GM19328 (cell line): ENCODE data around the gene MLXIP.
"Not testable (repeated sequence)": the region's sequence is repeated elsewhere in the genome, so short reads cannot be mapped to it uniquely, and the experiment has no call there.

Experiments used
- ATAC-seq: cut with Tn5 transposase; IDR thresholded peaks from one replicate; pipeline ENCODE4 v1.9.1; 2021; ENCODE audit warnings: mild to moderate bottlenecking, moderate library complexity; ENCODE audit not compliant: unreplicated experiment

MLXIP gene

DNA sequence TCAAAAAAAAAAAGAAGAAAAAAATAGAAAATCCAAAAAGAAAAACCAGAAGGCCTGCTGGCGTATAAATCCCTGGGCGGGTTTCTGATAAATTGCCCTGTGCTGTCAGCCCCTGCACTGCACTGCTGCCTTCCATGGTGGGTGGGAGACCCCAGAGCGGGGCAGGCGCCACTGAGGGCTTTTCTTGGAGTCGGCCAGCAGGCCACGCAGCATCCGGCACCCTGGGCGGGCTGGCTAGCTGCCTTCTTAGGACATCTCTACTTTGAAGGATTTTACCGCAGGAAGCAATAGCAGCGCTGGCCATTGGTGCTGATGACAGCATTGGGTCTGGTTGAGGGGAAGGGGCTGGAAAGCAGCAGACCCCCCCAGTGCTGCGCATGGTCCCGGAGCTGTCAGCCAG, 66.3 kb downstream of the MLXIP start:
- ATAC-seq: no peak

DNA sequence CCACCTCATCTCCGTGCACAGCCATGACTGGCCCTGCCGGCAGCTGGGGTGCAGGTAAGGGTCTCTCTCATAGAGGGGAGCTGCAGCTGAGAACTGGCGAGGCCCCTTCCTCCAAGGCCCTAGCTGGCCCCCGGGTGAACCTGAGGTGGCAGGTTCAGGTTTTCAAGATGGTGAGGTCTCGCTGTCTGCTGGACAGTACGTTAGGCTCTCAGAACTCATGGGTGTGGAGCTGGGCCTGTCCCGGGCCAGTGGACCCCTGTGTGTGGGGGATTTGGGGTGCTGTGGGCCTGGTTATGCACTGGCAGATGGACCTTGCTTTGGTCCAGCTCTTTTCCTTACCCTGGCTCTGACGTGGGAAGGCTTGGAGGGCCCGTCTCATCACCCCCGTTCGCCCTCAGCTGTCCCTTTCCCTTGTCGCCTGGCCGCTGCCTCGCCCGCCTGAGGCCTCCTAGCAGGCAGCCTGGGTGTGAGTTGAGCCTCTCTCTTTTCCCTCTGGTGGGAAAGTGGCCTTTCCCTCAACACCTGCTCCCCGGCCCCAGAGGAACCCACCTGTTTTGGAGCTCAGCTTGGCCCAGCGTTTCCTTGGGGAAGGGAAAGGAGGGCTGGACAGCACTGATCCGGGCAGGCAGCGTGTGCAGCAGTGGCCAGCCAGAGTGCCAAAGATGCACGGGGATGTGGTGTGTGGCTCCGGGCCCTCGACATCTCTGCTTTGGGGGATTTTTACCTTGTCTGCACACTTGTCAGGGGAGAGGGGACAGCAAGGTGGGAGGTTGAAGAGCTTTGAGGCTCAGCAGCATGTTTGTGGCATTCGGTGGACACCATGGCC, 67.2 kb downstream of the MLXIP start:
- no peak for ATAC-seq

DNA sequence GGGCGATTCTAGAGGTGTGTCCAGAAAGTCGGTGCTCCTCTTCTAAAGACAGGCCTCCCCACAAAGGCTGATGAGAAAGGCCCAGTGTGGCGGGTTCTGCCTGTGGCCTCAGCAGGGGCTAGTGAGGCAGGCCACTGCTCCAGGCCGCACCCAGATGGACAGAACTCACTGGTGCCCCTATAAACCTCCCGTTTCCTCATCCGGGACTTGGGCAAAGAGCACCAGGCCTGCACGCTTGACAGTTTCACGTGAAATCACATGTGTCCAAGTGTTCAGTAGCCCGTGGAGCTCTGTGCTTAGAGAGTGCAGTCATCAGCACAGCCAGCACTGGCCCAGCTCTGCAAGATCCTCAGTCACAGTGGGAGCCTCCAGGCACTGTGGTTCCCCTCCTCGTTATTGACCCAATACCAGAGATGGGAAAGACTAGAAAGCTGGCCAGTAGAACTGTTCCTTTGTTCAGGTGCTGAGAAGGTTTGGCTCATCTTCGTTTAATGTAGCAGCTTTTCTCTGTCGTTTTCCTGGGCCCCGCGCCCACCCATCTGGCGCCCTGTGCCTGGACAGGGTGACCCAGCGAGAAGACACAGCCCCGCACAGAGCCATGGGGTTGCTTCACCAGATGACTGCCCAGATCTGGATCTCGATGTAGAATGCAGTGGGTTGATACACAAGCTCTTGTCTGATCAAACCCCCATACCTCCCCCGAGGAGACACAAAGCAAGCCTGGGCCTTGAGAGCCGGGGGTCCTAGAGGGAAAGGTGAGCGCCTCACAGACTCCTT, 69.1 kb downstream of the MLXIP start:
- ATAC-seq: no peak

DNA sequence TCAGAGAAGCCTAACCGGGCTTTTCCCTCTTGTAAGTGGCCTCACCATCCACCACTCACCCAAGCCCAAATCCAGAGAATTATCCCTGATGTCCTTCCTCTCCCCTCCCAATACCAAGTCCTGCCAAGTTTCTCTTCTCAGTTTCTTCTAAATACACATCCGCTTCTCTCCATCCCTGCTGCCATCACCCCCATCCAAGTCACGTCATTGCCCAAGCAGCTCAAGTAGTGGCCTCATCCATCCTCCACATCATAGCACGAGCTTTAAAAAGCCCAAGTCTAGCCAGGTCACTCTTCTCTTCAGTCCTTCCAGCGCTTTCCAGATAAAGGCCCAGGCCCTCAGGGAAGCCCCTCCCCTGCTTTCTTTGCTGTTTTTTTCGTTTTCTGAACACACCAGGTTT, 70.1 kb downstream of the MLXIP start:
- no peak for ATAC-seq

DNA sequence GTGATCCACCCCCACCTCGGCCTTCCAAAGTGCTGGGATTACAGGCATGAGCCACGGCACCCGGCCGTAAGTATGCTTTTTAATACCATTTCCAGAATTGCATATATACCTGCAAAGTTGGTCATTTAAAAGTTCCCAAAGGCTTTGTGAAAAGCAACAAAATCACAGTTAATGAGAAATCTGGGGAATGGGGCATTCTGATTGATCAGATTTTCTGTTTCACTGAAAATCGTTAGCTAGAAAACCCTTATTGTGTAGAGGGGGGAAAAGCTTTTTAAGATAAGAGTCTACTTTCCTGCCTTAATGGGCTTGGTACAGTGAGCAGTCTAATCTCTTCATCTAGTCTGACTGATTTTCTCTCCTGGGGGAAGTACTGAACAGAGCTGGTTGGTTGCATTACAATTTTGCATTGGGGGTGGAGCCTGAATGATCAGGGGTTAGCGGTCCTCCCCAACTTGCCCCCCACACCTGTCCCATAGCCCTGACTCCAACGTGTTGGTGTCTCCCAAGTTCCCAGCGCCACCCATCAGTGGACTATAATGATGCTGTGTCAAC, 71.6 kb downstream of the MLXIP start:
- no peak for ATAC-seq

DNA sequence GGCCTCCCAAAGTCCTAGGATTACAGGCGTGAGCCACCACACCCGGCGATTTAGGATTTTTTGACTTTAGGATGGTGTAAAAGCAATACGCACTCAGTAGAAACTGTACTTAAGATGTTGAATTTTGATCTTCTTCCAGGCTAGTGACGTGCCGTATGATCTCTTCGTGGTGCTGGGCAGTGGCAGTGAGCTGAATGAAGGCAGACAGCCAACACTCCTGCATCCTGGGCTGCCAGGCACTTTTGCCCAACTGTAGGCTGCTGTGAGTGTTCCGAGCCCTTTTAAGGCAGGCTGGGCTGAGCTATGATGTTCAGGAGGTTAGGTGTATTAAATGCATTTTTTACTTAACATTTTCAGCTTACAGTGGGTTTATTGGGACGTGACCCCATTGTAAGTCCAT, 74.2 kb downstream of the MLXIP start:
- ATAC-seq: no peak

DNA sequence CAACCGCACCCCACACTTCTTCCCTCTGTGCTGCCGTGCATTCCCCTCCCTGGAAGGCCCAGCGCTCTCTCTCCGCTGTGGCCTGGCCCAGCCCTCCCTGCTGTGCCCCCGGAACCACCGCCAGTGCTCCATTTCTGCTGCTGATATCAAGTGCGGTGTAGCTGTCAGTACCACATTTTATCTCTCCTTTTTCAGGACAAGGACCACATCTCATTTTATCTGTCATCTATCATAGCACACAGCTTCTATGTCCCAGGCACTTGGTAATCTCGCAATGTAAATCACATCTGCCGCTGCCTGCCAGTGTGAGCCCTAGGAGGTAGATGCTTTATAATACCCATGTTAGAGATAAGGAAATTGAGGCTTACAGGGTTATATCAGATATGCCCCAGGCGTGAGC, 77.1 kb downstream of the MLXIP start:
- no peak for ATAC-seq

DNA sequence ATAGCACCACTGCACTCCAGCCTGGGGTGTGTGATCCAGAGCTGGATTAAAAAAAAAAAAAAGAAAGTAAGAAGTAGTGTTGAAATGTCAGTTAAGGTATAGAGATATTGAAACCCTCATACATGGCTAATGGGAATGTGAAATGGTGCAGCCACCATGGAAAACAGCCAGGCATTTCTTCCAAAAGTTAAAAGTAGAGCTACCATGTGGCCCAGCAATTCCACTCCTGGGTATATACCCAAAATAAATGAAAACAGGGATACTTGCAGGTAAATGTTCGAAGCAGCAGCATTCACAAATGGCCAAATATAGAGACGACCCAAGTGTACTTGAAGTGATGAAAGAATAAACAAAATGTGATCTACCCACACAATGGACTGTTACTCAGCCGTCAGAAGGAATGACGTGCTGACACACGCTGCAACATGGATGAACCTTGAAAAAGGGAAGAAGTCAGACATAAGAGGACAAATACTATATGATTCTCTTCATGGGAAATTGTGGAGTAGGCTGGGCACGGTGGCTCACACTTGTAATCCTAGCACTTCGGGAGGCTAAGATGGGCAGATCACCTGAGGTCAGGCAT, 80.2 kb downstream of the MLXIP start:
- no peak for ATAC-seq

DNA sequence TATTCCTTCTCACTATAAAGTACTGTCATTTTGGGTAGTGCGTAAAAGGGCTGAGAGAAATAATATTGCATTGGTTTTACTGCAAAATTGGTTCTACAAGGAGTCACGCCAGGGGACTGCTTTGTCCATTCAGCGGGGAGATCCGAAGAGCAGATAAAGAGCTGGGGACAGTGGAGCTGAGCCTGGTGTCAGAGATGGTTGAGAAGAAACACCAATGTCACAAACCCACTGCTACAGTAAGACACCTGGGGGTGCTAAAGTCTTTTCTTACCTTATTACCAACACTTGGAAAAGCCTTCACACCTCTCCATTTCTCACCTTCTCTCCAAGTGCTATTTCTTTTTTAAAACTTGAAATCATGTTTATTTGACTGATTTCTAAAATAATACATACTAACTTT, 81.3 kb downstream of the MLXIP start:
- no peak for ATAC-seq

DNA sequence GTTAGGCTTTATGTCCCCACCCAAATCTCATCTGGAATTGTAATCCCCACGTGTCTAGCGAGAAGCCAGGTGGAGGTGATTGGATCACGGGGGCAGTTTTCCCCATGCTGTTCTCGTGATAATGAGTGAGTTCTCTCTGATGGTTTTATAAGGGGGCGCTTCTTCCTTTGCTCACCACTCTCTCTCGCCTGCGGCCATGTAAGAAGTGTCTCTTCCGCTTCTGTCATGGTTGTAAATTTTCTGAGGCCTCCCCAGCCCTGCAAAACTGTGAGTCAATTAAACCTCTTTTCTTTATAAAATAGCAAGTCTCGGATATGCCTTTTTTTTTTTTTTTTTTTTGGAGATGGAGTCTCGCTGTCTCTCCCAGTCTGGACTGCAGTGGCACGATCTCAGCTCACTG, 82.2 kb downstream of the MLXIP start:
- ATAC-seq: no peak

DNA sequence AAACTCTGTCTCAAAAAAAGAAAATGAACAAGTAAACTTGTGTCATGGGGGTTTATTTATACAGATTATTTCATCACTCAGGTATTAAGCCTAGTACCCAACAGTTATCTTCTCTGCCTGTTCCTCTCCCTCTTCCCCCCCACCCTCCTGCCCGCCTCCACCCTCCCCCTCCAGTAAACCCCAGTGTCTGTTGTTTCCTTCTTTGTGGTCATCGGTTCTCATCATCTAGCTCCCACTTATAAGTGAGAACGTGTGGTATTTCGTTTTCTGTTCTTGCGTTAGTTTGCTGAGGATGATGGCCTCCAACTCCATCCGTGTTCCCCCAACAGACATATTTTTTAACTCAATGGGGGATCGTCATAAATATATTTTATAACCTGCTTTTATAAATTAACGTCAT, 83.1 kb downstream of the MLXIP start:
- ATAC-seq: no peak

DNA sequence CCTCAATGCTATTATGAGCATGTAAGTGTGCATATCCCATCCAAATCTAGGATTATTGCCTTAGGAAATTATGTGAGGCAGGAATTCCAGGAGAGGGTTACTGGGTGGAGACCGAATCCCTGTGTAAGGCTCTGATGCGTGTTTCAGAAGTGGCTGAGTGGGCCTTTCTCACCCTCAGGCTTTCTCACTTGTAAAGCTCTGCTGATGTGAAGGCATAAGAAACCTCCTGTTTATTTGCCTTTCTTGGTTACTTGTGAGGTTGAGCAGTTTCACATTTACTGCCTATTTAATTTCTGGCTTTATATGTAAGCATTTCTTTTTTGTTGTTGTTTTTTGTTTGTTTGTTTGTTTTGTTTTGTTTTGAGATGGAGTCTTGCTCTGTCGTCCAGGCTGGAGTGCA, 84.4 kb downstream of the MLXIP start:
- no peak for ATAC-seq

DNA sequence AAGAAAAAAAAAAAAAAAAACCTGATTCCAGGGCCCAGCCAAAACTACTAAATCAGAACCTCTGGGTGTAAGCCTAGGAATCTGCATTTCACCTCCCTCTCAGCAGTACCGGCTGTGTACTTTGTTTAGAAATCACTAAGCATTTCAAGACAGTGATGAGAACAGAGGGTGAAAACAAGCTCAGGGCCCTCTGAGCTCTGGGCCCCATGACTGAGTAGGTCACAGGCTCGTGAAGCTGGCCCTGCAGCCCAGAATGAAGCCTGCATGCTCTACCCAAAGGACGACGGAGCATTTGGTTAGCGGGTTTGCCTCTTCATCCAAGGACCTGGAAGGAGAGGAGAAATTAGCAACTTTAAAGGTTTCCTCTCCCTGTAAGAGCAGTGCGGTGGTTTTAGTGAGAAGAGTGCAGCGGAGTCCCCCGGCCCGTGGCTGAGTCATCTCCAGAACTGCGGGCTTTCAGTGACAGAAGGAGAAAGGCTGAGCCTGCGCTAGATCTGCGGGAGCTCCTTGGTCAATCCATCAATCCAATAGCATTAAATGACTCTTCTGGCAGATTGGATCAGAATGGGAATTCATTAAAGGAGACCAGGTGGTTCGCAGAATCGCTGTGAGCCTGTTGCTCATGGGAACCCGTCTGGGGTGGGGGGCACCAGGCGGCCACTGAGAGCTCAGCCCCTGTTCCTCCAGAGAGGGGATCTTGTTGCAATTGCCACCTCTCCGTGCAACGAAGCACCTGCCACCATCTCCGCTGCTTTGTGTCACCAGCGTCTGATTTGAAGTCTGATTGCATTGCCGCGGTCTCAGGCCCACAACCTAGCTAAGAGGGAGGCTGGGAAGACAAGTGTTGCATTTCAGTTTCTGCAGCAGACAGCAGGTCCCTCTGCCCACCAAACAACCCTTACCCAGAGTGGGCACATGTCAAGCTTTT, 88.1 kb downstream of the MLXIP start:
- no peak for ATAC-seq

DNA sequence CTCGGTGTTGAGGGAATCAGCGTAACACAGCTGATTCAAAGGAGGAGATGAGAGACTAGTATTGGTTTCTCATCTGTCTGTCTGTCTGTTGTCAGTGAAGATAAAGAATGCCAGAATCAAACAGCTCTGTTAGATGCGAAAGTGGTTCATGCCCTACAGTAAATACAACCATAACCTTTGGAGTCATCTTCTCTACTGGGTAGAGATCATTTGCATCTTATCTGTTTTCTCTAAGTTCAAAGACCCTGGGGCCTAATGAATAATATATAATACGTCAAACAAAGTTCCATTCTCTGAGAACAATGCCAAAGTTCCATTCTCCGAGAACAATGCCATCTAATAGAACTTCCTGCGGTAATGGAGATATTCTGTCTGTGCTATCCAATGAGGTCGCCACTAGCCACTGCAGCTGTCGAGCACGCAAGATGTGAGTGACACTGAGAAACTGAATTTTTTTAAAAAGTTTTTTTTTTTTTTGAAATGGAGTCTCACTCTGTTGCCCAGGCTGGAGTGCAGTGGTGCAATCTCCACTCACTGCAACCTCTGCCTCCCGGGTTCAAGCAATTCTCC, 88.9 kb downstream of the MLXIP start:
- ATAC-seq: no peak

DNA sequence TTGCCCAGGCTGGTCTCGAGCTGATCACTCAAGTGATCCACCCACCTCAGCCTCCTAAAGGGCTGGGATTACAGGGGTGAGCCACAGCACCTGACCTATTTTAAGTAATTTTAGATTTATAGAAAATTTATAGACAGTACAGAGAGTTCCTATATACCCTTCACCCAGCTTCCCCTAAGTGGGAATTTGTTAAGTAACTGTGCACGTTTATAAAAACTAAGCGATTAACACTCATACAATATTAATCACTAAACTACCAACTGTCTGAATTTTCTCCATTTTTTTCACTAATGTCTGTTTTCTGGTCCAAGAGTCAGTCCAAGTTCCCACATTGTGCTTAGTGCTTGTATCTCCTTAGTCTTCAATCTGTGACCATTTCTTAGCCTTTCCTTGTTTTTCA, 89.9 kb downstream of the MLXIP start:
- no peak for ATAC-seq

DNA sequence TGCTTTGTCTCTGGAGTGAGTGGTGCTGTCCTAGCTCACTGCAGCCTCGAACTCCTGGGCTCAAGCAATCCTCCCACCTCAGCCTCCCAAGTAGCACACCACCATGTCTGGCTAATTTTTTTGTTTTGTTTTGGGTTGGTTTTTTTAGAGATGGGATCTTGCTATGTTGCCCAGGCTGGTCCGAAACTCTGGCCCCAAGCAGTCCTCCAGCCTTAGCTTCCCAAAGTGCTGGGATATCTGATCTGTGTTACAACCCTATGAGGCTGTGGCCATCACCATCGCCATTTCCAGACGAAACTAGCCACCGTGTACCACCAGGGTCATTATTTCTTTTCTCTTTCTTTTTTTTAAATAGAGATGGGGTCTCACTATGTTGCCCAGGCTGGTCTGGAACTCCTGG, 92.8 kb downstream of the MLXIP start:
- ATAC-seq: no peak

DNA sequence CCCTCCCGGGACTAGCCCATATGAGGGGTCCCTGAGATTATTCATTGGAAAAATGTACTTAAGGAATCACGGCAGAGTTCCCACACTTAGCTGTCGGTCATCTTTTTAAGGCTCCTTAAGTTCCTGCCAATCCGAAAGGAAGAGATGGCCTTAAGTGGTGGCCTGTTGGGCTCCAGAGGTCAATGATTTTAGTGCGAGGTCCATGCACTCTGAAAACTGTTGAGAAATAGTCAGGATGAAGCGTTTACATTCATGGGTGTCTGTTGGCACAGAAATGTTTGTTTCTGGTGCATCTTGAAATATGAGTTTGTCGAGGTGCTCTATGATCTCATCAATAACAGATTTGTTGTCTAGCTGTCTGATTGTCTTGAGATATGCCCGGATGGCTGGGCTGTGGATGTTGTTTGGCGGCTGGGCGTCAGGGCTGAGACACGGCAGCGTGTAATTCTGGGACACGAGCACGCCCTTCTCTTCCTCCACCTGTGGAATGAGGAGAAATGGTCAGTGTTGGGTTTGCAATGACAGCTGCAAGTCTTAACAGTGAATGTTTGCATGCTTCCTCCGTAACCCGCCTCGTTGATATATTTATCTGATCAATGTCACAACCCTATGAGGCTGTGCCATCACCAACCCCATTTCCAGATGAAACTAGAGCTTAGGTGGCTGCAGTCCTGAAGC, 93.8 kb downstream of the MLXIP start:
- no peak for ATAC-seq

DNA sequence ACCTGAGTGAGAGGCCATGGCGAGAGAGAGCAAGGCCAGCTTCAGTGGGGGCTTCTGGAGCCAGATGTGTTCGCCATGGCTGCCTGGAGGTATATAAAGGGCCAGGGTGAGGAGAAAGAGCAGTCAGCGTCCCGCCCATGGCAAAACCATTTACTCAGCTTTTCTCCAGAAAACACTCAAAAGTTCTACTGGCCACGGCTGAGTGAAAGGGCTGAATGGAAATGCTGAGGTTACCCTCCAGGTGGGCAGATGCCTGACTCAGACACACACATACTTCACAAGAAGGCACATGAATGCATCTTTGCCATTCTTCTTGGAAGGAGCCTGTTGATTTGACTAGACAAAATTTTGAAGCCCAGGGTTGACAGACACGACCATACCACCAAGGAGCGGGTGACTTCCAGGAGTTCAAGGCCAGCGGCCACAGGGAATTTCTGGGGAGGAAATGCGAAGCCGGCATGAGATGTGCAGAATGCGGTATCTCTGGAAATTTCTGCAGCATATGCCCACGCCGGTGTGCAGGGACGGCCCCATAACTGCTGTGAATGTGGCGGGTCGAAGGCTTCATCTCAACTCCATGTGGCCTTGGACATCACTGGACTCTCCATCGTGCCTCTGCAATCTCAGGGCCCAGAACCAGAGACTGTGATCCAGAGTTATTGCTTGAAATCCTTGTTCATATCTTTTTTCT, 95.7 kb downstream of the MLXIP start, which contains the start of gene IL31:
Gene IL31, minus strand, starts transcription at position 67 of the 691 bp plus-strand sequence. Its CDS starts 49 bp downstream, at position 18.
- no peak for ATAC-seq

DNA sequence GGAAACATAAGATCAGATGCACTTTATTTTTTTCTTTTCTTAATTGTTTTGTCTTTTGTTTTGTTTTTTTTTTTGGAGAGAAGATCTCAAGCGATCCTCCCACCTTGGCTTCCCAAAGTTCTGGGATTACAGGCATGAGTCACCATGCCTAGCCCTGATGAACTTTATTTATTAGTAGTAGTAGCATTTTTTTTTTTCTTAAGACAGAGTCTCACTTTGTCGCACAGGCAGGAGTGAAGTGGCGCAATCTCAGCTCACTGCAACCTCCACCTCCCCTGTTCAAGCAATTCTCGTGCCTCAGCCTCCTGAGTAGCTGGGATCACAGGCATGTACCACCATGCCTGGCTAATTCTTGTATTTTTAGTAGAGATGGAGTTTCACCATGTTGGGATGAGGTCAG, 97.9 kb downstream of the MLXIP start:
- ATAC-seq: not testable (repeated sequence)
